Measurements from ENCODE around the gene MASP1.
A peak's percentile ranks its signal among the peaks of the same experiment; 100 is the strongest.

MASP1 gene

DNA sequence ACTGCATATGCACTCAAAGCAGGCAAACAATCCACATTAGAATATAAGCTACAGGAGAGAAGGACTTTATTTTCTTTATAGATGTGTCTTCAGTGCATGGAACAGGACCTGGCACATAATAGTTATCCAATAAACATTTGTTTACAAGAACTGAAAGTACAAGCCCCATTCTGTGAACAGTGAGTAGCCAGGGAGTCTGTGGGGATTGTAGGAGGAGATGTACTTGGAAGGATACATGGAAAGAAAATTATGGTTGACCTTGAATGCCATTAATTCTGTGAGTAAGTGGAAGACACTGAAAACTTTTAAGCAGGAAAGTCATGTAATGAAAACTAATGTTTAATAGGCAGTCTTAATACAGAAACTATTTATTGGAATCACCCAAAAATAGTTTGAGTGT lies 28.3 kb downstream of the MASP1 start:
- H3K4me1 Mint-ChIP-seq, result peaks cover 40% of the 10 kb centered on the region
- peak overlapping the region; percentile 63 to 93 (median 73) for H3K27ac Mint-ChIP-seq

GRCh38 chr3:187262360-187262759 lies 29.2 kb downstream of the MASP1 start:
- TF ChIP-seq CTCF (IDR thresholded peaks at IDR 0.05; ENCODE audit: unreplicated experiment in 3 of 3), result no peak
- H3K4me1 Mint-ChIP-seq, result peaks cover 40% of the 10 kb centered on the region
- H3K27me3 Mint-ChIP-seq (ENCODE audit: low read depth), result no peaks in the 10 kb centered on the region
- H3K4me3 Mint-ChIP-seq, result no peak overlapping the region
- no peaks in the 10 kb centered on the region for H3K9me3 Mint-ChIP-seq
- peak overlapping the region in 1 of 3 experiments; percentile 77 for H3K27ac Mint-ChIP-seq
- H3K36me3 Mint-ChIP-seq (ENCODE audit: low read depth), result peaks cover 3% of the 10 kb centered on the region

More for the DNA sequence above, 28.3 kb downstream of the MASP1 start:
- no peak overlapping the region for H3K4me3 Mint-ChIP-seq
- H3K36me3 Mint-ChIP-seq (ENCODE audit: low read depth), result peaks cover 4% of the 10 kb centered on the region
- H3K27me3 Mint-ChIP-seq (ENCODE audit: low read depth), result no peaks in the 10 kb centered on the region
- TF ChIP-seq CTCF (IDR thresholded peaks at IDR 0.05; ENCODE audit: unreplicated experiment in 3 of 3), result no peak
- peaks cover 3% of the 10 kb centered on the region for H3K9me3 Mint-ChIP-seq

DNA sequence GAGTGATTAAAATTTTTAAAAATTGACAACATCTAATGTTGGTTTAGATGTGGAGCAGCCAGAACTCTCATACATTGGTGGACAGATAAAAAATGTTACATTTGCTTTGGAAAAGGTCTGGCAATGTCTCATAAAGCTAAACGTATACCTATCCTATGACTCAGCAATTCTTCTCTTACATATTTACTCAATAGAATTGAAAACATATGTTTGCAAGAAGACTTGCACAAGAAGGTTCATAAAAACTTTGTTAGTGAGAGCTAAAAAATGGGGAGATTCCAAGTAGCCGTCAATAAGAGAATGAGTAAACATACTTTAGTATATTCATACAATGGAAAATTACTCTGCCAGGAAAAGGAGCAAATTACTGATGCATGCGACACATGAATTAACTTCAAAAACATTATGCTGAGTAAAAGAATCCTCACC lies 30.0 kb downstream of the MASP1 start:
- no peak overlapping the region for H3K27ac Mint-ChIP-seq
- no peaks in the 10 kb centered on the region for H3K9me3 Mint-ChIP-seq
- no peak overlapping the region for H3K4me3 Mint-ChIP-seq
- TF ChIP-seq CTCF (IDR thresholded peaks at IDR 0.05; ENCODE audit: unreplicated experiment in 3 of 3), result no peak
- peaks cover 40% of the 10 kb centered on the region for H3K4me1 Mint-ChIP-seq
- H3K27me3 Mint-ChIP-seq (ENCODE audit: low read depth), result no peaks in the 10 kb centered on the region
- H3K36me3 Mint-ChIP-seq (ENCODE audit: low read depth), result peaks cover 3% of the 10 kb centered on the region

GRCh38 chr3:187259171-187259570 lies 32.4 kb downstream of the MASP1 start:
- no peak for TF ChIP-seq CTCF (IDR thresholded peaks at IDR 0.05; ENCODE audit: unreplicated experiment in 3 of 3)
- Mint-ChIP-seq H3K36me3 (ENCODE audit: low read depth) (peaks cover 6% of the 10 kb centered on the region), H3K4me1 (peaks cover 23% of the 10 kb centered on the region), H3K27me3 (ENCODE audit: low read depth) (no peaks in the 10 kb centered on the region), H3K27ac (no peak overlapping the region), H3K4me3 (no peak overlapping the region), H3K9me3 (no peaks in the 10 kb centered on the region)

- Mint-ChIP-seq H3K4me1 (peaks cover 13% of the 10 kb centered on the region), H3K36me3 (ENCODE audit: low read depth) (peaks cover 6% of the 10 kb centered on the region), H3K27ac (no peak overlapping the region), H3K27me3 (ENCODE audit: low read depth) (no peaks in the 10 kb centered on the region), H3K4me3 (no peak overlapping the region), H3K9me3 (no peaks in the 10 kb centered on the region)
- TF ChIP-seq CTCF (IDR thresholded peaks at IDR 0.05; ENCODE audit: unreplicated experiment in 3 of 3), result no peak
Measured at GRCh38 chr3:187257992-187258692, 33.4 kb downstream of the MASP1 start.

- TF ChIP-seq CTCF (IDR thresholded peaks at IDR 0.05; ENCODE audit: unreplicated experiment in 3 of 3), result no peak
- H3K27me3 Mint-ChIP-seq (ENCODE audit: low read depth), result no peaks in the 10 kb centered on the region
- H3K9me3 Mint-ChIP-seq, result no peaks in the 10 kb centered on the region
- H3K4me1 Mint-ChIP-seq, result peaks cover 9% of the 10 kb centered on the region
- H3K36me3 Mint-ChIP-seq (ENCODE audit: low read depth), result peaks cover 6% of the 10 kb centered on the region
- no peak overlapping the region for H3K4me3 Mint-ChIP-seq
- H3K27ac Mint-ChIP-seq, result no peak overlapping the region
Measured at GRCh38 chr3:187257471-187257870, 34.1 kb downstream of the MASP1 start.
